ENCODE results near the gene RTN4RL1. TPM values are rescaled to one million over a fixed set of nuclear protein-coding genes. Genes with fewer than 3 reads are reported as not detected.

RTN4RL1 gene
- polyA plus RNA-seq, 1 donor (not counting 4 experiments of a cell fraction or from before 2014, with no cell fraction given) = 2.3 TPM

DNA sequence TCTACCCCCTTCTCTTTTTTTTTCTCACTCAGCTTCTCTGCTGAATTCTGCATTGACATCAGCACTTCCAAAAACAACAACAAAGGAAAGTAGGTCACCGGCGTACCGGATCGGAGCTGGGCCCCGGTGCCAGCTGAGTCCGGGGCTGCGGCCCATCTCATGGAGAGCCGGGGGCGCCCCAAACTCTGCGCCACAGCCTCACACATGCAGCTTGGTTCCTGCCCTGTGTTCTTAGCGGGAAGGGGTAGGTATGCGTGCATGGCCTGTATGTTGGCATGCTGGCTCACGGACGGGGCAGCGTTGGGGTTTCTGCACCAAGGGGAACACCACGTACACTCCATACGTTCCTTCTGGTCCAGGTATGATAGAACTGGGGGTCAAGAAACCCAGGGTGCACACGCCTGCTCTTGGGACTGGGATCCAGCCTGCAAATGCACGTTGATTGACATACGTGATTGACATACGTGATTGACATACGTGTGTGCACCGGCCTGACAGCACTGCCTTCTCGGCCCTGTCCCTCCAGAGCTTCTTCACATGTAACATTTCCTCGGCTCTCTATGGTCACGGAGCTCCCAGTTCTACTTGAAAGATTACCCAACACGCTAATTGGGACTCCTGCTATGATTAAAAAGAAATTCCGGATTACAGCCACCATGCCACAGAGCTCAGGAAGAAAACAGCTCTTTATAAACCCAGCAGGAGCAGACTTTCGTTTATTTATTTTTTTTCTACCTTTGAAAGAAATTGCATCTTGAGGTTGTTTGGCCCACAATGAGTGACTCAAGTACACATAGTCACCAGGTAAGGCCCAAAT, 106.6 kb downstream of the RTN4RL1 start:
- no peaks in the 10 kb centered on the region for H3K4me1 ChIP-seq (ENCODE audit: control insufficient read depth, extremely low read depth, insufficient read depth, low read length)
- no peaks in the 10 kb centered on the region for H3K79me2 ChIP-seq (ENCODE audit: control insufficient read depth, insufficient read depth, low read length)
- H3K9me3 ChIP-seq (ENCODE audit: control insufficient read depth, low read depth, low read length) = no peaks in the 10 kb centered on the region
- dilution Hi-C loops (cut with MboI; ENCODE audit: extremely low pct_ligation_motif_present, low sequenced_read_pairs) = no loop called here
- no peak overlapping the region for H3K9ac ChIP-seq (ENCODE audit: control insufficient read depth, extremely low read depth, insufficient read depth, low read length)
- peaks cover 22% of the 10 kb centered on the region for H3K27me3 ChIP-seq (ENCODE audit: control insufficient read depth, extremely low read depth, insufficient read depth, low read length)
- TF ChIP-seq, protein P1, sequence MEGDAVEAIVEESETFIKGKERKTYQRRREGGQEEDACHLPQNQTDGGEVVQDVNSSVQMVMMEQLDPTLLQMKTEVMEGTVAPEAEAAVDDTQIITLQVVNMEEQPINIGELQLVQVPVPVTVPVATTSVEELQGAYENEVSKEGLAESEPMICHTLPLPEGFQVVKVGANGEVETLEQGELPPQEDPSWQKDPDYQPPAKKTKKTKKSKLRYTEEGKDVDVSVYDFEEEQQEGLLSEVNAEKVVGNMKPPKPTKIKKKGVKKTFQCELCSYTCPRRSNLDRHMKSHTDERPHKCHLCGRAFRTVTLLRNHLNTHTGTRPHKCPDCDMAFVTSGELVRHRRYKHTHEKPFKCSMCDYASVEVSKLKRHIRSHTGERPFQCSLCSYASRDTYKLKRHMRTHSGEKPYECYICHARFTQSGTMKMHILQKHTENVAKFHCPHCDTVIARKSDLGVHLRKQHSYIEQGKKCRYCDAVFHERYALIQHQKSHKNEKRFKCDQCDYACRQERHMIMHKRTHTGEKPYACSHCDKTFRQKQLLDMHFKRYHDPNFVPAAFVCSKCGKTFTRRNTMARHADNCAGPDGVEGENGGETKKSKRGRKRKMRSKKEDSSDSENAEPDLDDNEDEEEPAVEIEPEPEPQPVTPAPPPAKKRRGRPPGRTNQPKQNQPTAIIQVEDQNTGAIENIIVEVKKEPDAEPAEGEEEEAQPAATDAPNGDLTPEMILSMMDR (optimal IDR thresholded peaks at IDR 0.05 in 1 of 3, IDR thresholded peaks at IDR 0.05 in 1 of 3, conservative IDR thresholded peaks at IDR 0.05 in 1 of 3; ENCODE audit: extremely low read depth in 1 of 3, insufficient read depth in 2 of 3, low read length in 3 of 3) = no peak
- no peak for TF ChIP-seq EZH2 (IDR thresholded peaks at IDR 0.05; ENCODE audit: low read length)
- H3K4me2 ChIP-seq (ENCODE audit: control insufficient read depth, extremely low read depth, insufficient read depth, low read depth, low read length) = no peak overlapping the region
- no peaks in the 10 kb centered on the region for H3K36me3 ChIP-seq (ENCODE audit: control insufficient read depth in 2 of 2, extremely low read depth in 1 of 2, insufficient read depth in 2 of 2, low read length in 2 of 2)
- no peaks in the 10 kb centered on the region for H3K9me1 ChIP-seq (ENCODE audit: control insufficient read depth, extremely low read depth, insufficient read depth, low read length)
- H3K4me3 ChIP-seq (ENCODE audit: control insufficient read depth in 2 of 3, extremely low read depth in 1 of 3, insufficient read depth in 2 of 3, low read depth in 1 of 3, low read length in 3 of 3) = no peak overlapping the region
- DNase-seq (ENCODE audit: low read depth, low spot score) (no peak), FAIRE-seq (no peak)
- no peaks in the 10 kb centered on the region for H4K20me1 ChIP-seq (ENCODE audit: control insufficient read depth, extremely low read depth, insufficient read depth, low read length)
- no peak overlapping the region for H2AFZ ChIP-seq (ENCODE audit: control insufficient read depth, low read length)
- H3K27ac ChIP-seq (ENCODE audit: control insufficient read depth, insufficient read depth, low read length) = no peak overlapping the region

DNA sequence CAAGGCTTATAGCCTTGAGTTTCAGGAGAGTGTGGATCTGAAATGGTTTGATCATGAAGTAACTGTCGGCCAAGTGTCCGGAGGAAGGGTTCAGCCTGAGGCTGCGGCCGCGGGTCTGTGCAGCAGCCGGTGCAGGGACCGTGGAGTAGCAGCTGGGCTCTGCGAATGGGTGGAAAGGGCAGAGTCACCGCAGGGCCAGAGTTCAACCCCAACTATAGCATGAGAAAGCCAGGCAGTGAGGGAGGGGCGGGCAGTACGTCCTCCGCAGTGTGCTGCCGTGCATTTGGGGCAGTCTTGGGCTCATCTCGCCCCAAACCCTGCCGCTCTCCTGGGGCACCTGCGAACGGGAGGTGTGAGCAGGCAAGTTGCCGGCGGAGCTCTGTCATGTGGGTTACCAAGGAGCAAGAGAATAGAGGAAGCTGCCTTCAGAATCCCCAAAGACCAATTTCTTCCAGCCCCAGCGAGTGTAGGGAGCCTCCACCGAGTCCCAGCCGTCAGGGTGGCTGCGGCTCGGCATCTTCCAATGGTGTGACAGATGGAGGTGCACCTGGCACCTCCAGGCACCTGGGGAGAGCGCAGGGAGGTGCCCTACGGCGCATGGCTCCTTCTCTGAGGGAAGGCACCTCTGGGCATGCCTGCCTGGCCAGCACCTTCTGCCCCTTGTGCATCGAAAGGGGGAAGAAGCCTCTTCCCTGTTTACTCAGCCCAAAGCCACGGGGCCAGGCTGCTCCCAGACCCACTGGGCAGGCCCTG, 108.0 kb downstream of the RTN4RL1 start:
- peaks cover 29% of the 10 kb centered on the region for H3K27me3 ChIP-seq (ENCODE audit: control insufficient read depth, extremely low read depth, insufficient read depth, low read length)
- TF ChIP-seq EZH2 (IDR thresholded peaks at IDR 0.05; ENCODE audit: low read length) = no peak
- TF ChIP-seq, protein P1 (optimal IDR thresholded peaks at IDR 0.05 in 1 of 3, IDR thresholded peaks at IDR 0.05 in 1 of 3, conservative IDR thresholded peaks at IDR 0.05 in 1 of 3; ENCODE audit: extremely low read depth in 1 of 3, insufficient read depth in 2 of 3, low read length in 3 of 3) = no peak
- no peak overlapping the region for H3K4me2 ChIP-seq (ENCODE audit: control insufficient read depth, extremely low read depth, insufficient read depth, low read depth, low read length)
- no peak for FAIRE-seq
- H3K9me3 ChIP-seq (ENCODE audit: control insufficient read depth, low read depth, low read length) = no peaks in the 10 kb centered on the region
- no peaks in the 10 kb centered on the region for H3K79me2 ChIP-seq (ENCODE audit: control insufficient read depth, insufficient read depth, low read length)
- no peak overlapping the region for H2AFZ ChIP-seq (ENCODE audit: control insufficient read depth, low read length)
- no peak overlapping the region for H3K9ac ChIP-seq (ENCODE audit: control insufficient read depth, extremely low read depth, insufficient read depth, low read length)
- no peak overlapping the region for H3K4me3 ChIP-seq (ENCODE audit: control insufficient read depth in 2 of 3, extremely low read depth in 1 of 3, insufficient read depth in 2 of 3, low read depth in 1 of 3, low read length in 3 of 3)
- dilution Hi-C loops (cut with MboI; ENCODE audit: extremely low pct_ligation_motif_present, low sequenced_read_pairs) = no loop called here
- H3K9me1 ChIP-seq (ENCODE audit: control insufficient read depth, extremely low read depth, insufficient read depth, low read length) = no peaks in the 10 kb centered on the region
- H3K36me3 ChIP-seq (ENCODE audit: control insufficient read depth in 2 of 2, extremely low read depth in 1 of 2, insufficient read depth in 2 of 2, low read length in 2 of 2) = no peaks in the 10 kb centered on the region
- H3K4me1 ChIP-seq (ENCODE audit: control insufficient read depth, extremely low read depth, insufficient read depth, low read length) = no peaks in the 10 kb centered on the region
- H3K27ac ChIP-seq (ENCODE audit: control insufficient read depth, insufficient read depth, low read length) = no peak overlapping the region
- H4K20me1 ChIP-seq (ENCODE audit: control insufficient read depth, extremely low read depth, insufficient read depth, low read length) = no peaks in the 10 kb centered on the region
- no peak for DNase-seq (ENCODE audit: low read depth, low spot score)

Measured in keratinocyte (primary cell).